Measurements from ENCODE around the gene CCDC33.

DNA sequence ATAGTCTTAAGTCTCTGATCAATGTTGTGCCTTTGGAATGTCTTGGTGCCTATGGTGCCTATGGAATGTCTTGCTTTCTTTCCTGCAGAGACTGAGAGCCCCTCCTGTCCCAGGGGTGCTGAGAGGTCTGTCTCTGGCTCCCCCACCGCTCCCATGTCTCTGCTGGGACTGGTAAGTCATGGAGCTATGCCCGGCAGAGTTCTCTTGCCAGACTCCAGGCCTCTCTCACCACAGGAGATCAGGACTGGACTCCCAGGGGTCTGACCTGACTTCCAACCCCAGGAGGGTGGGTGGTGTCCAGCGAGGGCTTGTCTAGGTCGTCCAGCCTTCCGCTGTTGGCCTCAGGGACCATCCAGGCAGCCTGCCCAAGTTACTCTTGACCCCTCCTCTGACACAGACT lies 145.4 kb downstream of the CCDC33 start:
- TF ChIP-seq POLR2A (IDR thresholded peaks at IDR 0.05) (no peak), EP300 (IDR thresholded peaks at IDR 0.05) (no peak)
- TF ChIP-seq, protein P1, sequence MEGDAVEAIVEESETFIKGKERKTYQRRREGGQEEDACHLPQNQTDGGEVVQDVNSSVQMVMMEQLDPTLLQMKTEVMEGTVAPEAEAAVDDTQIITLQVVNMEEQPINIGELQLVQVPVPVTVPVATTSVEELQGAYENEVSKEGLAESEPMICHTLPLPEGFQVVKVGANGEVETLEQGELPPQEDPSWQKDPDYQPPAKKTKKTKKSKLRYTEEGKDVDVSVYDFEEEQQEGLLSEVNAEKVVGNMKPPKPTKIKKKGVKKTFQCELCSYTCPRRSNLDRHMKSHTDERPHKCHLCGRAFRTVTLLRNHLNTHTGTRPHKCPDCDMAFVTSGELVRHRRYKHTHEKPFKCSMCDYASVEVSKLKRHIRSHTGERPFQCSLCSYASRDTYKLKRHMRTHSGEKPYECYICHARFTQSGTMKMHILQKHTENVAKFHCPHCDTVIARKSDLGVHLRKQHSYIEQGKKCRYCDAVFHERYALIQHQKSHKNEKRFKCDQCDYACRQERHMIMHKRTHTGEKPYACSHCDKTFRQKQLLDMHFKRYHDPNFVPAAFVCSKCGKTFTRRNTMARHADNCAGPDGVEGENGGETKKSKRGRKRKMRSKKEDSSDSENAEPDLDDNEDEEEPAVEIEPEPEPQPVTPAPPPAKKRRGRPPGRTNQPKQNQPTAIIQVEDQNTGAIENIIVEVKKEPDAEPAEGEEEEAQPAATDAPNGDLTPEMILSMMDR (IDR thresholded peaks at IDR 0.05) = no peak
